Natural killer cell (primary cell): ENCODE data around the gene MECP2. TPM values are rescaled to one million over a fixed set of nuclear protein-coding genes. Genes with fewer than 3 reads are reported as not detected.

Experiments used
- ATAC-seq, 3 donors: fragments of 150-1000 bp in 2 of 3; fragments of 200-7000 bp in 1 of 3; cut with Tn5 transposase; 1 replicate in 1 of 3; 2 replicates in 2 of 3; pipeline ENCODE4 v1.10.0; 2021; ENCODE audit warnings: mild to moderate bottlenecking in 2 of 3, moderate library complexity in 2 of 3
- DNase-seq, 2 donors: peaks; one replicate each; pipeline versions ENCODE4 v3.0.0 to v3.0.0-alpha.2; 2013 to 2021; ENCODE audit warnings: mixed read lengths in 1 of 2
- H3K27ac ChIP-seq: one replicate; pipeline ENCODE4 v1.5.1; 2013; ENCODE audit warnings: mild to moderate bottlenecking, low read length
- H3K27me3 ChIP-seq: one replicate; pipeline ENCODE4 v1.6.1; 2013; ENCODE audit warnings: low read length; ENCODE audit not compliant: control insufficient read depth, insufficient read depth
- H3K36me3 ChIP-seq: one replicate; pipeline ENCODE4 v1.6.1; 2013; ENCODE audit warnings: low read length; ENCODE audit not compliant: control insufficient read depth, insufficient read depth
- H3K4me1 ChIP-seq: one replicate; pipeline ENCODE4 v1.6.1; 2013; ENCODE audit warnings: low read length; ENCODE audit not compliant: control insufficient read depth, insufficient read depth
- H3K4me3 ChIP-seq: one replicate; pipeline ENCODE4 v1.5.1; 2013; ENCODE audit warnings: low read length
- H3K9me3 ChIP-seq: one replicate; pipeline ENCODE4 v1.6.1; 2013; ENCODE audit warnings: low read length; ENCODE audit not compliant: control insufficient read depth, insufficient read depth
- H3K27ac Mint-ChIP-seq, 2 donors: one replicate each; pipeline ENCODE4 v1.8.0; 2022; ENCODE audit warnings: mild to moderate bottlenecking in 2 of 2, mixed read lengths in 2 of 2, moderate library complexity in 1 of 2
- H3K27me3 Mint-ChIP-seq, 2 donors: one replicate each; pipeline ENCODE4 v1.8.0; 2022; ENCODE audit warnings: low read depth in 2 of 2, mixed read lengths in 2 of 2
- H3K36me3 Mint-ChIP-seq: one replicate; pipeline ENCODE4 v1.8.0; 2022; ENCODE audit warnings: mixed read lengths
- H3K4me1 Mint-ChIP-seq, 2 donors: one replicate each; pipeline ENCODE4 v1.8.0; 2022; ENCODE audit warnings: mixed read lengths in 2 of 2
- H3K4me3 Mint-ChIP-seq: one replicate; pipeline ENCODE4 v1.8.0; 2022; ENCODE audit warnings: mild to moderate bottlenecking, moderate library complexity, mixed read lengths
- H3K9me3 Mint-ChIP-seq, 2 donors: one replicate each; pipeline ENCODE4 v1.8.0; 2022; ENCODE audit warnings: mixed read lengths in 2 of 2
- WGBS: methylation state at CpG from one replicate; pipeline ENCODE4 v1.1.7; 2013; ENCODE audit warnings: missing lambda C conversion rate; ENCODE audit not compliant: insufficient coverage; 5-methylcytosine and 5-hydroxymethylcytosine counted together
- intact Hi-C: fragments of 100-400 bp; cut with micrococcal nuclease; formaldehyde crosslinking; loops from one replicate; pipeline ENCODE4 v1.14.2; 2022
- total RNA-seq, 4 donors: library from RNA; stranded (reverse); fragments of 120-200 nt in 1 of 4; gene quantifications; one replicate each; pipeline versions ENCODE4 v1.2.3 to v1.2.4, GENCODE V29; 2013 to 2022
- TF ChIP-seq, protein P1 (sequence below): fragments of 200-600 bp; IDR thresholded peaks from one replicate; pipeline ENCODE4 v1.8.0; 2022; ENCODE audit warnings: antibody characterized with exemption

Gene MECP2
- total RNA-seq, 3 donors from 2014 or later (not counting 1 experiment from before 2014, with no cell fraction given) = 177 to 198 (median 182) TPM

DNA sequence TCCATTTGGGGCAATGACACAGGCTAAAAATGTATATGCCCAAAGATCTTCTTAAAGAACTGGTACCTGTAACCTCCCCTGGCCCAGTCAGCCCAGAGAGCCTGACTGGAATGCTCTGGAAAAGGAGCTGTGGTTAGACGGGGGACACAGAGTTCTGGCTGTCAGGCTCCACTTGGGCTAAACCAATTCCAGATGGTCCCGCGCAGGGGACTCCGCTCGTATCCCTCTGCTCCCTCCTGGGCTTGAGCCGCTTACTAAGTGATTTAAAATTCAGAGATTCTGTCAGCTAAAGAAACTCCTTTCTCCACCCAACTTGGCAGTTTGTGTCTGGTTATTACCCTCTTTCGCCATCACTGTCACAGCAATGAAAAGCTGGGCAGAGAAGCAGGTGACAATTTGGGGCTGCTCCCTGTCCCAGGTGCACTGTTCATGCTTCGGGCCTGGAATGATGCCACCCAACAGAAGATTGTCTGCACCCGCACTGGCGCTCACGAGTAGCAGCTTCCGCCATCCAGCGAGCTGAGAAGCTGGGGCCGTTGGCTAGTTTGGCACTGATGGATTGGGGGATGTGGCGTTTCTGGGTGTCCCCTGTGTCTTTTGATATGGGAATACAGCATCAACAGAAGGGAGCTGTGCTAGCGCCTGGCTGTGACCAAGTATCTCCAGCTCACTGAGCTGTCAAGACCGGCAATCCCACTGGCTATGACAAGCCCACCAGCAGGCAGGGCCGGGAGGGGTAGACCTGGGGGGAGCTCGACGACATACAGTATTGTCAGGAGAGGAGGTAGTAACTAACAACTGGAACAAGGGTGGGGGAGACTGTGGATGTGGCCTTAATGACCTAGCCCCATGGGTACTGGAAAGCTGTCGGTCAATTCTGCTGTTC lies 71.1 kb downstream of the MECP2 start:
- 95% methylated on average over 21 of the region's 21 CpGs for WGBS
- Mint-ChIP-seq H3K9me3 (no peaks in the 10 kb centered on the region), H3K27me3 (no peaks in the 10 kb centered on the region), H3K27ac (no peak overlapping the region), H3K36me3 (no peaks in the 10 kb centered on the region), H3K4me3 (no peak overlapping the region), H3K4me1 (peaks cover 0 to 7% of the 10 kb centered on the region in 2 donors)
- Histone ChIP-seq H3K27me3 (no peaks in the 10 kb centered on the region), H3K27ac (no peak overlapping the region), H3K4me3 (no peak overlapping the region), H3K4me1 (peaks cover under 1% of the 10 kb centered on the region), H3K36me3 (peaks cover 37% of the 10 kb centered on the region), H3K9me3 (no peaks in the 10 kb centered on the region)
- TF ChIP-seq, protein P1, sequence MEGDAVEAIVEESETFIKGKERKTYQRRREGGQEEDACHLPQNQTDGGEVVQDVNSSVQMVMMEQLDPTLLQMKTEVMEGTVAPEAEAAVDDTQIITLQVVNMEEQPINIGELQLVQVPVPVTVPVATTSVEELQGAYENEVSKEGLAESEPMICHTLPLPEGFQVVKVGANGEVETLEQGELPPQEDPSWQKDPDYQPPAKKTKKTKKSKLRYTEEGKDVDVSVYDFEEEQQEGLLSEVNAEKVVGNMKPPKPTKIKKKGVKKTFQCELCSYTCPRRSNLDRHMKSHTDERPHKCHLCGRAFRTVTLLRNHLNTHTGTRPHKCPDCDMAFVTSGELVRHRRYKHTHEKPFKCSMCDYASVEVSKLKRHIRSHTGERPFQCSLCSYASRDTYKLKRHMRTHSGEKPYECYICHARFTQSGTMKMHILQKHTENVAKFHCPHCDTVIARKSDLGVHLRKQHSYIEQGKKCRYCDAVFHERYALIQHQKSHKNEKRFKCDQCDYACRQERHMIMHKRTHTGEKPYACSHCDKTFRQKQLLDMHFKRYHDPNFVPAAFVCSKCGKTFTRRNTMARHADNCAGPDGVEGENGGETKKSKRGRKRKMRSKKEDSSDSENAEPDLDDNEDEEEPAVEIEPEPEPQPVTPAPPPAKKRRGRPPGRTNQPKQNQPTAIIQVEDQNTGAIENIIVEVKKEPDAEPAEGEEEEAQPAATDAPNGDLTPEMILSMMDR = no peak
- DNase-seq (no peak), ATAC-seq (no peak)
- intact Hi-C loops = no loop called here

DNA sequence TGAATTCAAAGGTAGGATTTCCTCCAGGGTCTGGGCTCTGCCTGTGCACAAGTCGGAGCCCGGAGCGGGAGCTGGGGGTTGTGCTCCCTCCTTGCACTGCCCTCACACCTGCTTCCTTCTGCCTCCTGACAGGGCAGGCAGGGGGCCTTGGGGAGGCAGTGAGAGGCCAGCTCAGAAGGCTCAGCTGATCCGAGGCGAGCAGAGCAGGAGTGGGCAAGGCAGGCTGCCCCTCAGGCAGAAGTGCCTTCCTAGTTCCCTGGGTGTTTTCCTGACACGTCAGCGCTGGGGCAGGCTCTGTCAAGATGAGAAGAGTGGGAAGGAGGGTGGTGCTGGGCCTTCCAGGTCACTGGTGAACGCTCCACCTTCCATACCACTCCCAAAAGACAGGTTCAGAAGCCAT lies 72.3 kb downstream of the MECP2 start:
- Histone ChIP-seq H3K36me3 (peaks cover 29% of the 10 kb centered on the region), H3K4me3 (no peak overlapping the region), H3K27ac (no peak overlapping the region), H3K4me1 (peaks cover 12% of the 10 kb centered on the region), H3K9me3 (no peaks in the 10 kb centered on the region), H3K27me3 (no peaks in the 10 kb centered on the region)
- no peaks in the 10 kb centered on the region for H3K36me3 Mint-ChIP-seq
- peaks cover 0 to 11% of the 10 kb centered on the region in 2 donors for H3K4me1 Mint-ChIP-seq
- H3K9me3 Mint-ChIP-seq = no peaks in the 10 kb centered on the region
- TF ChIP-seq, protein P1 = no peak
- DNase-seq (no peak), ATAC-seq (no peak)
- intact Hi-C loops = no loop called here
- peak overlapping the region in 1 of 2 donors; percentile 17 for H3K27ac Mint-ChIP-seq
- no peaks in the 10 kb centered on the region for H3K27me3 Mint-ChIP-seq
- WGBS = 89% methylated on average over 8 of the region's 8 CpGs
- H3K4me3 Mint-ChIP-seq = no peak overlapping the region

DNA sequence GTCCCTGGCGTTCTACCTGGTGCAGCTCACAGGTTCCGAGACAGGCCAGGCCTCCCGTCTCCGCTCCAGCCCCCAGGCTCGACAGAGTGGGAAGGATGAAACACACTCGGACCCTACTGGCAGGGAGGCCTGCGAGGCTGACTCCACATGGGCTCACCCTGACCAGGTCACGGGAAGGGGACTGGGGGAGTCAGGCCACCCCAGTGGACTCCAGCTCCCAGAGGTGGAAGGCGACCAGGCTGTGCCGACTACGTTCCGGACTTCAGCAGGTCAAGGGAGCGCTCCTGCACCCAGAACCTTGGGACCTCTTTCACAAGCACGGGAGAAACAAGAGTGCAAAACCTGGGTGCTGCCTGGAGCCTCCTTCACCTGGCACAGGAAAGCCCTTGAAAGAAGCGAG lies 73.2 kb downstream of the MECP2 start:
- Histone ChIP-seq H3K27me3 (no peaks in the 10 kb centered on the region), H3K36me3 (peaks cover 20% of the 10 kb centered on the region), H3K9me3 (no peaks in the 10 kb centered on the region), H3K4me1 (peaks cover 13% of the 10 kb centered on the region), H3K4me3 (no peak overlapping the region), H3K27ac (no peak overlapping the region)
- 96% methylated on average over 14 of the region's 15 CpGs for WGBS
- peaks cover 0 to 13% of the 10 kb centered on the region in 2 donors for H3K4me1 Mint-ChIP-seq
- intact Hi-C loops = no loop called here
- no peaks in the 10 kb centered on the region for H3K9me3 Mint-ChIP-seq
- no peak overlapping the region for H3K27ac Mint-ChIP-seq
- no peak for DNase-seq
- no peaks in the 10 kb centered on the region for H3K27me3 Mint-ChIP-seq
- TF ChIP-seq, protein P1 = no peak
- H3K36me3 Mint-ChIP-seq = no peaks in the 10 kb centered on the region
- no peak for ATAC-seq
- H3K4me3 Mint-ChIP-seq = no peak overlapping the region
